Myocyte (in vitro differentiated cells): ENCODE measurements around the gene FBXL2. TPM values are rescaled to one million over a fixed set of nuclear protein-coding genes. Genes with fewer than 3 reads are reported as not detected.
A peak's percentile ranks its signal among the peaks of the same experiment; 100 is the strongest.
"Not testable (repeated sequence)": the region's sequence is repeated elsewhere in the genome, so short reads cannot be mapped to it uniquely, and the experiment has no call there.

Experiments
- DNase-seq: peaks from one replicate; pipeline ENCODE4 v3.0.0-alpha.2; 2012; ENCODE audit warnings: low read depth
- total RNA-seq: library from RNA; depleted of rRNA; stranded (reverse); fragments of >200 nt; gene quantifications from 2 replicates; pipeline ENCODE4 v1.2.3, GENCODE V29; 2014

Gene FBXL2
- total RNA-seq, 1 donor from 2014 or later: 19.9 TPM

DNA sequence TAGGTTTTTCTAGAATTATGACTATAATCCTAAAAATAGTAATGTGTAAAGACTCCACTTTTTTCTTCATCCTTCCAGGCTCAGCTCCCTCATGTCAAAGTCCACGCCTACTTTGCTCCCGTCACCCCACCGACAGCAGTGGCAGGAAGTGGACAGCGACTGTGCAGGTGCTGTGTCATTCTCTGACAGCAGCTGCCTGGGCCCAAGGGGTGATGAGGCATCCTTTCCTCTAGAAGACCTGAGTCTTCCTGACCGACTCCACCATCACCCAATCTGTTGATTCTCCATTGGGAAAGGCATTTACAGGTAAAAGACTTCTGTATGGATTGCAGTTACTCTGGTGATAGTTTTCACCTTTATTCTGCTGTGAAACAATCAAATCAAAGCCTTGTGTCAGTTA is 108.2 kb downstream of the FBXL2 start:
- no peak for DNase-seq

DNA sequence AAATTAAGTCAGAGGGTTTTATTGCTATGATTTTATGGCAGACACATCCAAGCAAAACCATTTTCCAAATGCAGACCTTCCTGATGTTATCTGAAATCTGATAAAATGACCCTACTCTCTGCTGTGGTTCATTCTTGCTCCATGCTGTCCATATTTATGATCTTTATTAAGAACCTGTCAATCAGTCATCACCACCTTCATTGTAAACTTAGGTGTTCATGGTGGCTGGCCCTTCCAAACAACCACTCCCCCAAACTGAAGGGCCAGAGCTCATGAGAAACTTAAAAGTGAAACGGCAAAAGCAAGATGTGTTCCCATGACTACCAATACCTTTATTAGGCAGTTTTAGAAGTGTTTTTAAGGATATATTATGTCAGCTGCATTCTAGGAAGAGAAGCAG is 109.4 kb downstream of the FBXL2 start:
- no peak for DNase-seq

DNA sequence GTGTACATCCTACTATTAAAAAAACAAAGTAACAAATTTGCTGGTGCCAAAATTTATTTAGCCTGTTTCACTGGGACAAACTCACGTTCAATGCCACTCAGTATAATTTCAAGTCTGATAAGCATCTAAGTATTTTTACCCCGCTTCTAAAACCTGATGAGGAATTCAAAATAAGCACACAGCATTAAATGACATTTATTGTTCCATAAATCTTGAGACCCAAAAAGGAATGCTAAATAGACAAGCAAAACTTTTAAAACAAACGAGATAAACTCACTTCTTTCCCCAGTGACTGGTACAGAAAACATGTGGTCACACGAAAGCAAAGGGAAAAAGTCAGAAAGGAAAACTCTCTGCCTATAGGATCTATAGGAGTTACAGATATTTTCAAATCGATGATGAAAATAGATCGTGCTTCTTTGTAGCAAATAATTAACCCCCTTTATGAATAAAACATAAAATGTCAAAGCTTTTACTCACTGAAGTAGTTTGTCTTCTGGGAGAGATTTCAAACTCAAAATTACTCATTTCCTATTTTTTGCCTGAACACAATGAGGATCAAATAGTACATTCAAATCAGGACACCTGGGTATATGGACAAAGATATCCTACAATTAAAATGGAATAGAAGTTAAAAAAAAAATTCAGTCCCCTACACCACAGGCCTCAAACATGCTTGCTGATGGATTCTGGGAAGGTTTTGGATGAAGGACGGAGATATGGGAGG is 111.3 kb downstream of the FBXL2 start:
- no peak for DNase-seq

DNA sequence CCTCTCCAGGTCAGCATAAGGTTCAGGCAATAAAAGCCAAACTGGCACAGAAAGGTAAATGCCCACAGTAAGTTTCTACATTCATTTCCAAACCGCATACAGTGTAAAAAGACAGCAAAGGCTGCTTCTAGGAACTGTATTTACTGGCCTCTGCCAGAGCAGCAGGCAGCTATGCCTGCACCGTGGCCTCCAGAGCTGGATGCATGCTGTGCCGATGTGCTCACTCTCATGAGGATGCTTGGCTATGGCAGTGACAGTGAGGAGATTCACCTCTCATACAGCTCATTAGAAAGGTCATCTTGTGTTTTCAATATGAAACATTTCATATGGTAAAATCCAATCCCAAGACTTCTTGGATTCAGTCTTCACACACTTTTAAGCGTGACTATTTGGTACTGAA is 112.7 kb downstream of the FBXL2 start:
- no peak for DNase-seq

DNA sequence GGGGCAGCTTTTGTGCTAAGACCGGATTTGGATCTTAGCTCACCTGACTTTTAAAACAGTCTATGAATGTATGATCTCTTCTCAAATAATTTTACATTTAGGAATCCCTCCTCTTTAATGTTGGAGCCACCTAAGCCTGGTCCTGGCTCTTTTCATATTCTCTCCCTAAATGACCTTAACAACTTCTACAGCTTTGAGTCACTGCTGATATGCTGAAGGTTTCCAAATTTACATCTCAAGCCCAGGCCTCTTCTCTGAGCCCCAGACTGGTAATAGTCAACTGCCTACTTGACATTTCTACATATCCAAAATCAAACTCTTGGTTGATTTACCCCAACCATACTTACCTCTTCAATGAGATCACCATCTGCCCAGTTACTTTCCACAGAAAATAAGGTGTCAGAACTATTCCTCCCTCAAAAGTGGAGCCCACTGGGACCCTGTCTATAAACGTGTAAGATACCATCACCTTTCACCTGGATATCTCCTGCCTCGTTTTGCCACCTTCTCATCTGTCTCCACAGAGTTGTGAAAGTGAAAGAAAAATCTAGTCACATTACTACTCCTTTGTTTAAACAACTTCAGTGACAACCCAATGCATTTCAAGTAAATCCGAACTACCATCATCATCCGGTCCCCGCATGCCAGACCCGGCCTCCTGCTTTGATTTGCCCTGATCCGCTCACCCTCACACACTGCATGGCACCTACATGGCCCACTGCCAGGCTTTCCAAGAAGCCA is 114.2 kb downstream of the FBXL2 start:
- no peak for DNase-seq

DNA sequence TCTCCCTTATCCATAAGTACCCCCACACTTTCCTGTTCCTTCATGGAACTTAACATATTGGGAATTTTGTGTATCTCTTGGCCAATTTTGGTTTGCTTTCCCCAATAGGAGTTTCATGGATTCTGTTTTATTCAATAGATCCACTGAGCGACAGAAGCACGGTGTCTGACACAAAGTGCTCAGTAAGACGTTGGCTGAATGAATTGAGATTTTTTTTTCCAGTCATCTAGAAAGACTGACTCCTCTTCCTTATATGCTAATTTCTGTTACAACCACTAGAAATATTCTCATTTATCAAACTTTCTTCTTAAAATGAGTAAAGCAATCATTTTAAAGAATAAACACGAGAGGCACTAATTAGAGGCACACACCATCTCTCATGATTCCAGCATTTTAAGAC is 114.9 kb downstream of the FBXL2 start:
- no peak for DNase-seq

DNA sequence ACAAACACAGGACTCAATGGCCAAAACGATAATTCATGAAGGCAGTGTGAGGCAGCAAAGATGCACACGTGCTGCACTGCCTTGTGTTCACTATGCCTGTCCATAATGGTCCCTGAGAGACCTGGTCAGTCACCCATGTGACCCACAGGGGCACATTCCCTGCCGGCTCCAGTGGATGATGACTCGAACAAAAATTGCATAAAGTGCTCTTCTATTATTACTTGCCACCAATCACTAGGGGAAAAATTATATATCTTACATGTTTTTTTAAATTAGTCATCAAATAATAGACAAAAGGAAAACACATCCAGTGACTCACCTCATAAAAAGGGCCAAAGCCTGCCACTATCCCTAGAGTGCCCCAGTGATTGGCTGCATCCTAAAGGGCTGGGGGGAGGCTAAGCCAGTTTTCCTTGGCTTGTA is 115.5 kb downstream of the FBXL2 start:
- DNase-seq: peak; percentile 64

DNA sequence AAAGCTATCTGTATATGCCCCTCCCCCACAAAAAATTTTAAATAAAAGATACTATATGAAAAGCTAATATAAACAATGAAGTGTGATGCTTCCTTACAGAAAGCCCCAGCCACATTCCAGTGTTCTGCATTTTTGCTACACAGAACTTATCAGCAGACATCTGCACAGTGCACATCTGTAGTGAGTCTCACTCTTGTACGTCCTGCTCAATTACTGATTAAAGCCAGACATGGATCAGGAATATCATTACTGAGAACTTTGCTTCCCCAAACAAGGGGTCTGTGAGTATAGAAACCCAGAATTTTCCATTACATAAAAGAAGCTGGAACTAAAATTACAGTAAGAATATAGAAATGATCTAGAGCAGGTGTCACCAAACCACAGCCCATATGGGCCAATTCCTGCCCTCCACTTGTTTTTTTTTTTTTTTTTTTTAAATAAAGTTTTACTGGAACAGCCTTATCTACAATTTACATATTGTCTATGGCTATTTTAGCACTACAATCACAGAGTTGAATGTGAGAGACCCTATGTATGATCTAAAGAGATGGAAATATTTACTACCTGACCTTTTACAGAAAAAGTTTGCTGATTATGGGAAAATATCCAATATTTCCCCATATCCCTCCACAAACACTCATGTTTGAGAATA is 117.3 kb downstream of the FBXL2 start:
- no peak for DNase-seq

DNA sequence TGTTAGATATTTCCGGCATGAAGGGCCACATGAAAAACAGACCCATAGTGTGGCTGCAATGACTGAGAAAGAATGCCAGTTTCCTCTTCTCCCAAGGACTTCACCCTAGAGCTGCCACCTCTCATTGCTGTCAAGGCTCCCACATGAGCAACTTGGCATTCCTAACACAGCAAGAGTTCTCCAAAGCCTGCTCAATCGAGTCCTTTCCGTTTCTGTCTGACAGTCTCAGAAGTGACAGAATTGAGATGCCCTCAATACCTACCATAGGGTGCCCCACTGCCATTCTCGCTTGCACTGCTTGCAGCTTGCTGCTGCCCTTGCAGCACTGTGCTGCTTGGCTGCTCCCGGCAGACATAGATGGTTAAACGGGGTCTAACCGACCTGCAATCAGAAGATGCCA is 118.7 kb downstream of the FBXL2 start:
- DNase-seq: no peak

DNA sequence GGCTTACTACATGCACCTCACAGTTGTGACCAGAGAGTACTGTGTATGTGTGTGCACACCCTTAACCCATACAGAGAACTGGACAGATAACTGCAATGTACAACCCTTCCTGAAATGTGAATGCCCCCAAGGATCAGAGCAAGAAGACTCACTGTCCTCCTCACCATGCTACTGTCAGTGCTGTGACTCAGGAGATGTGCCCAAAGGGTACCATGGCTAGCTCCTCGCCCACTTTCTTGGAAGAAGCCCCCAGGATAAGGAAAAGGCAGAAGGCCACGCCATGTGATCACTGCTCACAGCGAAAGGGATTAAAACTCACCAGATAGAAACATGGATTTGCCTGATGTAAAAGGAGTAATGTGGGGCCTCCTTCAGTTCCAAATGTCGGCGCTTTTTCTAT is 121.2 kb downstream of the FBXL2 start:
- DNase-seq: no peak

DNA sequence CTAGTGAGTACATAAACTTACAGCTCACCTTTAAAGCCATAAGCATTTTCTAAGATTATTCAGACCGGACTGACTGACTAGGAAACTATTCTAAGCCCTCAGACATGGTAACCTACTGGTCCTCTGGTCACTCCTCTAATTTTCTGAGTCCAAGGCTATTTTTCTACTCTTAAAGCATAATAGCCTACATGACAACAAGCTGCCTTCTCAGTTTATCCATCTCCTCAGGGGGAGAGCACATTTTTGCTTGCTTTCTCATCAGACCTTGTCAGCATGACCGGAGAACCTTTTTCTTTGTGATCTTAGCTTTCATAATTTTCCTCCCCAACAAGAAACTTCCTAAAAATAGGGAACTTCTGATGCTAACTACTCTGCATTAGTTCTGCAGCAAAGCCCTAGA is 124.5 kb downstream of the FBXL2 start:
- no peak for DNase-seq

DNA sequence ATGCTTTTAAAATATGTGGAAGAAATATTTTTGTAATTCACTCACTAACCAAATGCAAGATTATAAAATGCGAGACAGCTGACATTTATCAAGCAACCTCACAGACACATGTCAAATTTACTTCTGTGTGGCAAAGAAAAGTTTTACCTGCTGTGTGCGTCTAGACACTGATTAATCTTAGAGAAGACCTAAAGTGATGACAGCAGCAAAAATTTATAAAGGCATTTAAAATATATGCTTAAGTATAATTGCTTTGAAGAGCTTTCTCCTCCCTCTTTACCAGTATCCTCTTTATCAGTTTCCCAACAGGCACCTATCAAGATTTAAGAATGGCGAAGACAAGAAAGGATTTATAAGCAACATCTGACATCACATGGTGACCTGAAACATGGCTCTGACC is 125.7 kb downstream of the FBXL2 start:
- DNase-seq: no peak

DNA sequence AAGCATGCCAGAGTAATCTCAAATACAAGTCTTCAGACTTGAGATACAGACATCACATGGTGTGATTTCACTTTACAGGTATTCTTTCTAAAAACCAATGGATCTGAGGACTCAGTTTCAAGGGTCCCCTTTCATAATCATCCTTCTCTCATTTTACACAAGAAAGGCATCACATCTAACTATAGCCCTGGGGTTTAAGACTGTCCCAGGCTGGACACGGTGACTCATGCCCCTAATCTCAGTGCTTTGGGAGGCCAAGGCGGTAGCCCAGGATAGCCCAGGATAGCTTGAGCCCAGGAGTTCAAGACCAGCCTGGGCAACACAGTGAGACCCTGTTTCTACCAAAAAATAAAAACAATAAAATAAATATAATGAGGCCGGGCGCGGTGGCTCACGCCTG is 126.5 kb downstream of the FBXL2 start:
- DNase-seq: peak; percentile 14

DNA sequence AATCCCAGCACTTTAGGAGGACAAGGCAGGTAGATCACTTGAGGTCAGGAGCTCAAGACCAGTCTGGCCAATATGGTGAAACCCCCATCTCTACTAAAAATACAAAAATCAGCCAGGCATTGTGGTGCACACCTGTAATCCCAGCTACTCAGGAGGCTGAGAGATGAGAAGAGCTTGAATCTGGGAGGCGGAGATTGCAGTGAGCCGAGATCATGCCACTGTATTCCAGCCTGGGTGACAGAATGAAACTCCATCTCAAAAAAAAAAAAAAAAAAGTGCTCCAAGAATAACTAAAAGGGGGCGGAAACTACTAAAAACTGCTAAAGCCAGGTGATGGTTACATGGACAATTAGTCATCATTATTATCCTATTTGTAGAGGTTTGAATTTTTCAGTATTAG is 133.6 kb downstream of the FBXL2 start:
- not testable (repeated sequence) for DNase-seq

DNA sequence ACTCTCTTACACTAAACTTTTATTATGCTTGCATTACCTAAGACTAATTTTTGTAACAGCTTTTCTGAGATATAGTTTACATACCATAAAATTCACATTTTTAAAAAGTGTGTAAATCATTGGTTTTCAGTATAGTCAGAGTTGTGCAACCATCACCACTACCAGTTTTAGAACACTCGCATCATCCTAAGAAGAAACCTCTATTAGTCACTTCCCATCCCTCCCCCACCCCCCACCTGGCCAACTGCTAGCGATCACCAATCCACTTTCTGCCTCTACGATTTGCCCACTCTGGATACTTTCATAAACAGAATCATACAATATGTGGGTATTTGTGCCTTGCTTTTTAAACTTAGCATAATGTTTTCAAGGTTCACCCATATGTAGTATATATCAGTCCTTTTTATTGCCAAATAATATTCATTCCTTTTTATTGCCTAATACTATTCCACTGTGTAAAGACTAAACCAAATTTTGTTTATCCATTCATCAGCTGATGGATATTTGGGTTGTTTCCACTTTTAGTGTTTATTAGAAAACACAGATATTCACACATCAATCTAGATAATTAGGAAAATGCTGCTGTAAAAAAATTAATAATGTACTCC is 139.9 kb downstream of the FBXL2 start:
- no peak for DNase-seq

DNA sequence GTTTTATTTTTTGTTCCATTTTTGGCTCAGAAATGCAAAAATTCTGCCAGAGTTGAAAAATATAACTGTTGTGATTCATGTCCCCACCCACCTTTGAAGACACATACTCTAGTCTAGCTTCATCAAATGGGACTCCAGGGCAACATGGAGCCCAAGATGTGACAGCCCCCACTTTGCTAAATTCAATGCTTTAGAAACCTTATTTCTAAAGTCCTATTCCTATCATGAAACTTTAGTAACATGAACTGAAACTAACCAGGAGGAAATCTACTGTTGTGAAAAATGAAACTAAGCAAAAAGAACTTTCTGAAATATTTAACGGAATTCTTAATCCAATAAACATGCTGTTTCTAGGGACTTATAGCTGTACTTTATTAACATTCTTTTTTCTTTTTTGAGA is 142.7 kb downstream of the FBXL2 start:
- DNase-seq: no peak

DNA sequence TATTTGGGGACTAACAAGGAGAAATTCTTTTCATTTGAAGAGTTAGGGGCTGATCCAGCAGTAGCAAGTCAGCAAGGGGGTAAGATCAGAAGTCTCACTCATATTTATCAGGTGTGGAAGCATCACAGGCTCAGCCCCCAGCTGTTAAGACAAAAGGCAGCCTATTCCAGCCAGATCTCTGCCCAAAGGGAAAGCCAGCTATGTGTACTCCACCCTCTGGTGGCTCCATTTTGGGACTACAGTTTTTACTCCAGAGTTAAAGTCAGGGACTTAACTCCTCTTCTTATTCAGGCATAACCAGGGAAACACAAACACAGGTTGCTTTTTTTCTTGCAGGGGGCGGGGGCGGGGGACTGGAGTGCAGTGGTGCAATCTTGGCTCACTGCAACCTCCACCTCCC is 143.7 kb downstream of the FBXL2 start:
- no peak for DNase-seq

DNA sequence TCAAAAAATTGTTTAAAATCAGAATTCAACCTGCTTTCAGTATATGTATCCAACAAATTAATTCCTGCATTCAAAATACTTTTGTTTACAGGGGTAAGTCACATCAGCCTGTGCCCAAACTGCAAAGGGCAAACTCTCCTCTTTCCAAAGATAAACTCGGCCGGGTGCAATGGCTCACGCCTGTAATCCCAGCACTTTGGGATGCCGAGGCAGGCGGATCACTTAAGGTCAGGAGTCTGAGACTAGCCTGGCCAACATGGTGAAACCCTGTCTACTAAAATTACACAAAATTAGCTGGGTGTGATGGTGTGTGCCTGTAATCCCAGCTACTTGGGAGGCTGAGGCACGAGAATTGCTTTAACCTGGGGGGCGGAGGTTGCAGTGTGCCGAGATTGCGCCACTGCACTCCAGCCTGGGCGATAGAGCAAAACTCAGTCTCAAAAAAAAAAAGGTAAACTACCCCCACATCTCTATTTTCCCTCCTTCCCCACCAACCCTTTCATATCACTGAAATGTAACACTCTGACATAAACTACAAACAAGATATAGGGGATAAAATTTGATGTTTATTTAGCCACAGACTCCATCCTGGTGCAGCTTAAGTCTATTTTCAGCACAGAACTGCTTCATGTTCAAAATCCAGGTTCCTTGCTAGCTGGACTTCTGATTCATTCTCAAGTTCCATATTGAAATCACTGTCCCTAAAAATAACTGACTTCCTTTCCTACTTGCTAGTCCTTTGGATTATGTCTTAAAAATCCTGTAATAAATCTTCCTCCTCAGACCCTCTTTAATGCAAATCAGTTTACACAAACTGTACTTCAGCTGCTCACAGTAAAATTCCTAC is 147.6 kb downstream of the FBXL2 start:
- peak; percentile 40 for DNase-seq

DNA sequence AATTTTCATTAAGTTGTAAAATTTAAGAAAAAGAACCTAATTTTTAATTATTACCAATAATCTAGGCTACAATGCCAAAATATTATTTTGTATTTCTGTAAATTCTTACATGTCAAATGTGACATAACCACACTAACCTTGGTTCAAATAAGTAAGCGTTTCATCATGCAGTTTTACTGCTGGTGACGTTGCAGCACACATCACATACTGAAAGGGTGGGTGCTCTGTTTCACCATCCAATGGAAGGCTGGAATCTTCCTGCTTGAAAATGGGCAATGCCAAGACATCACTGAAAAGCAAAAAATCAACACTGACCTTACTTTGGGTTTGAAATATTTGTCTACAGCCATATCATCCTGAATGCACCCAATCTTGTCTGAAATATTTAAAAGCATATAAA is 148.2 kb downstream of the FBXL2 start:
- no peak for DNase-seq

DNA sequence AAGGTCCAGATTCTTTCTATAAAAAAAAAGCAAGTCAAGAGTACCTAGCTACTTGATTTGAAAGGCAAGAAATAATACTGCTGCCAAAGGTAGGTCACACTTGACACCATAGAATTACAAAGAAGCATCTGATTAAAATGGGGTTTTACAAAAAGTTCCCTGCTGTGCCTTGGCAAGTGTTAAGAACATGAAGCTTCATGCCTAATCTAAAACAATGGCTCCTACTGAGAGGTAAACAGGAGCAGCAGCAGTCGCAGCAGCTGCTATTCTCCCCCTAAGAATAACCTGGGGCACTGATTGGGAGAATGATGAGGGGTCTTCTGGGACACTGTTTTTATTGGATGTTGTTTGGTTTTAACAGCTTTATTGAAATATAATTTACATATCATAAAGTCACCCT is 148.8 kb downstream of the FBXL2 start:
- DNase-seq: no peak
